ENCODE results near the gene NOS1AP.

NOS1AP gene

DNA sequence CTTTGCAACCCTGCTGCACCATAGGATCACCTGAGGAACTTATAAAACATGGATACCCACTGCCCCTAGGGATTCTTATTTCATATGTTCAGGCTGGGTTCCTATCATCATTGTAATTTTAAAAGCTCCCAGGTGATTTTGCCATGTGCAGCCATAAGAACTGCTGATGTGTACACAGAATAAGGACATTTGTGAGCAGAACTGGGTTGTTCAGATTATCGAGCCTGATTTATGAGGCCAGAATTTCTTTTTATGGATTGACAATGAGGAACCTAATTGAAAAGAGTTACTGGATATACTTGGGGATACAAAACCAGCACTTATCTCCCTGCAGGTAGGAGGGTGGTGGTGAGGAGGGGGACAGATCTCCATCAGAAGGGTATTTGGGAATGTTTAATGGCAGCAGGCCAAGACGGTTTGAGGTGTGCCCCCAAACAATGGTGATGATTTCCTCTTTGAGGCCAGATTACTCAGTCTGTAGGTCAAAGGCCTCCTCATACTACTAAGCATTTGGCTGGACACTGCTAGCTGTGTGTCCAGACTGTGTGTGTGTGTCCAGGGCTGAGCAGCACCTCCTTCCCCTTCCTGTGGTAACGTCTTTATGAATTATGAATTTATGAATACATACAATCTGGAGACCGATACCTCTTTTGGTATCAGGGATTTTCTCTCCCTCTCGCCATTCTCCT lies 18.9 kb downstream of the NOS1AP start:
- no peak overlapping the region for H3K27ac ChIP-seq
- H3K27me3 ChIP-seq (replicated peaks): no peaks in the 10 kb centered on the region
- H3K4me3 ChIP-seq (ENCODE audit: low read depth, low read length): no peak overlapping the region
- H3K36me3 ChIP-seq (replicated peaks): no peaks in the 10 kb centered on the region
- DNase-seq: no peak
- TF ChIP-seq, protein P1, sequence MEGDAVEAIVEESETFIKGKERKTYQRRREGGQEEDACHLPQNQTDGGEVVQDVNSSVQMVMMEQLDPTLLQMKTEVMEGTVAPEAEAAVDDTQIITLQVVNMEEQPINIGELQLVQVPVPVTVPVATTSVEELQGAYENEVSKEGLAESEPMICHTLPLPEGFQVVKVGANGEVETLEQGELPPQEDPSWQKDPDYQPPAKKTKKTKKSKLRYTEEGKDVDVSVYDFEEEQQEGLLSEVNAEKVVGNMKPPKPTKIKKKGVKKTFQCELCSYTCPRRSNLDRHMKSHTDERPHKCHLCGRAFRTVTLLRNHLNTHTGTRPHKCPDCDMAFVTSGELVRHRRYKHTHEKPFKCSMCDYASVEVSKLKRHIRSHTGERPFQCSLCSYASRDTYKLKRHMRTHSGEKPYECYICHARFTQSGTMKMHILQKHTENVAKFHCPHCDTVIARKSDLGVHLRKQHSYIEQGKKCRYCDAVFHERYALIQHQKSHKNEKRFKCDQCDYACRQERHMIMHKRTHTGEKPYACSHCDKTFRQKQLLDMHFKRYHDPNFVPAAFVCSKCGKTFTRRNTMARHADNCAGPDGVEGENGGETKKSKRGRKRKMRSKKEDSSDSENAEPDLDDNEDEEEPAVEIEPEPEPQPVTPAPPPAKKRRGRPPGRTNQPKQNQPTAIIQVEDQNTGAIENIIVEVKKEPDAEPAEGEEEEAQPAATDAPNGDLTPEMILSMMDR (IDR thresholded peaks at IDR 0.05; ENCODE audit: low read depth, low read length, missing control alignments): no peak
- in situ Hi-C loops (cut with HindIII; ENCODE audit: low pct_ligation_motif_present, low sequenced_read_pairs): no loop called here

GRCh38 chr1:162089748-162090147 lies 20.3 kb downstream of the NOS1AP start:
- DNase-seq: no peak
- TF ChIP-seq, protein P1 (IDR thresholded peaks at IDR 0.05; ENCODE audit: low read depth, low read length, missing control alignments): no peak
- Histone ChIP-seq H3K4me3 (ENCODE audit: low read depth, low read length) (no peak overlapping the region), H3K36me3 (replicated peaks) (no peaks in the 10 kb centered on the region), H3K27ac (no peak overlapping the region), H3K27me3 (replicated peaks) (no peaks in the 10 kb centered on the region)
- in situ Hi-C loops (cut with HindIII; ENCODE audit: low pct_ligation_motif_present, low sequenced_read_pairs): no loop called here

DNA sequence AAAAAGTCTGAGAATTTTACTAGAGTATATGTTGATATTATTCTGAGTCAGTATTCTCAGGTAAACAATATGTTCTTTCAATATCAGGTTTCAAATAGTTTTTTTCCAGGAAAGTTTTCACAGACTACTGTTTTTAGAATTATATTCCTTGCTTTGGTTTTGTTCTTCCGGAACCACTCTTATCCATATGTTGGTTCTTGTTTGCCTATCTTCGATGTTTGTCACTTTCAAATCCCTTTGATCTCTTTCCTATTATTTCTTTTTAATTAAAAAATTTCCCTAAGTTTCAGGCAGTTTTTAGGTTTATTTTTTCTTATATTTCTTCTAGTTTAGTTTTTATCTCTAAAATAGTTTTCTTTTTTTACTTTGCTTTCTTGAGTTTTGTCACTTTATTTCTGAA lies 20.9 kb downstream of the NOS1AP start:
- in situ Hi-C loops (cut with HindIII; ENCODE audit: low pct_ligation_motif_present, low sequenced_read_pairs): no loop called here
- no peak overlapping the region for H3K27ac ChIP-seq
- no peak for DNase-seq
- TF ChIP-seq, protein P1 (IDR thresholded peaks at IDR 0.05; ENCODE audit: low read depth, low read length, missing control alignments): no peak
- H3K36me3 ChIP-seq (replicated peaks): no peaks in the 10 kb centered on the region
- H3K4me3 ChIP-seq (ENCODE audit: low read depth, low read length): no peak overlapping the region
- no peaks in the 10 kb centered on the region for H3K27me3 ChIP-seq (replicated peaks)

- Histone ChIP-seq H3K4me3 (ENCODE audit: low read depth, low read length) (no peak overlapping the region), H3K36me3 (replicated peaks) (no peaks in the 10 kb centered on the region), H3K27me3 (replicated peaks) (no peaks in the 10 kb centered on the region), H3K27ac (no peak overlapping the region)
- in situ Hi-C loops (cut with HindIII; ENCODE audit: low pct_ligation_motif_present, low sequenced_read_pairs): no loop called here
- TF ChIP-seq, protein P1 (IDR thresholded peaks at IDR 0.05; ENCODE audit: low read depth, low read length, missing control alignments): no peak
- no peak for DNase-seq
These were observed 22.4 kb downstream of the NOS1AP start for GRCh38 chr1:162091681-162092524.

GRCh38 chr1:162093095-162093494 lies 23.6 kb downstream of the NOS1AP start:
- Histone ChIP-seq H3K27me3 (replicated peaks) (no peaks in the 10 kb centered on the region), H3K4me3 (ENCODE audit: low read depth, low read length) (no peak overlapping the region), H3K36me3 (replicated peaks) (no peaks in the 10 kb centered on the region), H3K27ac (no peak overlapping the region)
- TF ChIP-seq, protein P1 (IDR thresholded peaks at IDR 0.05; ENCODE audit: low read depth, low read length, missing control alignments): no peak
- in situ Hi-C loops (cut with HindIII; ENCODE audit: low pct_ligation_motif_present, low sequenced_read_pairs): no loop called here
- DNase-seq: no peak
